Measurements from ENCODE around the gene HOXD11.

DNA sequence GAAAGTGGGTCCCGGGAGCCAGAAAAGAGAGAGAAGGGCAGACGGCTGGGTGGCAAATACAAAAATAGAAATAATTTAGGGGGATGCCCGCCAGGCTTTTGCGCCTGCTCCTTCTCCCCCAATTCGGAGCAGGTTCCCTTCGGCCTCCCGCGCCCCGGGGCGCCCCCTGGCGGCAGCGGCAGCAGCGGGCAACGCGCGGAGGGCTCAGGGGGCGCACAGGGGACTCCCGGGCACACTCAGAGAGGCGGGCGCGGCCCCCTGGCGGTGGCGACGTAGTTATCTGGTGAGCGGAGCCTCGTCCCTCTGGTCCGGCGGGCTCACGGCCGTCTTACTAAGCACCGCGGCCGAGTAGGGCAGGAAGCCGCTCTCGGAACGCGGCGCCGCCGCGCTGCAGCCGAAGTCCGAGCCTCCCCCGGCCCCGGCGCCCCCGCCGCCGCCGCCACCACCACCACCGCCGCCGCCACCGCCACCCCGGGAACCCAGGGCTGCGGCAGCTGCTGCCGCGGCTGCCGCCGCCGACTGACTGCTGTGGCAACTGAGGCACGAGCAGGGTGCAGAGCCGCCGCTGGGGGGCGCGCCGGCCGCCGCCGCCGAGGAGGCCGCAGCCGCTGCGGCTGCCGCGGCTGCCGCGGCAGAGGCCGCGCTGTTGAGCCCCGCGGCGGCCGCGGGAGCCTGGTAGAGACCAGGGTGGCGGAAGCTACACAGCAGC, 27.1 kb upstream of the HOXD11 start:
- TF ChIP-seq, protein P1, sequence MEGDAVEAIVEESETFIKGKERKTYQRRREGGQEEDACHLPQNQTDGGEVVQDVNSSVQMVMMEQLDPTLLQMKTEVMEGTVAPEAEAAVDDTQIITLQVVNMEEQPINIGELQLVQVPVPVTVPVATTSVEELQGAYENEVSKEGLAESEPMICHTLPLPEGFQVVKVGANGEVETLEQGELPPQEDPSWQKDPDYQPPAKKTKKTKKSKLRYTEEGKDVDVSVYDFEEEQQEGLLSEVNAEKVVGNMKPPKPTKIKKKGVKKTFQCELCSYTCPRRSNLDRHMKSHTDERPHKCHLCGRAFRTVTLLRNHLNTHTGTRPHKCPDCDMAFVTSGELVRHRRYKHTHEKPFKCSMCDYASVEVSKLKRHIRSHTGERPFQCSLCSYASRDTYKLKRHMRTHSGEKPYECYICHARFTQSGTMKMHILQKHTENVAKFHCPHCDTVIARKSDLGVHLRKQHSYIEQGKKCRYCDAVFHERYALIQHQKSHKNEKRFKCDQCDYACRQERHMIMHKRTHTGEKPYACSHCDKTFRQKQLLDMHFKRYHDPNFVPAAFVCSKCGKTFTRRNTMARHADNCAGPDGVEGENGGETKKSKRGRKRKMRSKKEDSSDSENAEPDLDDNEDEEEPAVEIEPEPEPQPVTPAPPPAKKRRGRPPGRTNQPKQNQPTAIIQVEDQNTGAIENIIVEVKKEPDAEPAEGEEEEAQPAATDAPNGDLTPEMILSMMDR (IDR thresholded peaks at IDR 0.05; ENCODE audit: low read depth, low read length, poor library complexity, severe bottlenecking): no peak
- no peak for TF ChIP-seq EZH2phosphoT487 (IDR thresholded peaks at IDR 0.05; ENCODE audit: borderline replicate concordance, low read length)

Data from DOHH2 (cell line).